ENCODE results near the gene CCS. TPM values are rescaled to one million over a fixed set of nuclear protein-coding genes. Genes with fewer than 3 reads are reported as not detected.
"Not testable (repeated sequence)": the region's sequence is repeated elsewhere in the genome, so short reads cannot be mapped to it uniquely, and the experiment has no call there.

Gene CCS
- total RNA-seq, 1 donor from 2014 or later, result 27.7 TPM

- Histone ChIP-seq H3K4me3 (ENCODE audit: low read length in 3 of 3) (no peak overlapping the region), H3K9me3 (ENCODE audit: control insufficient read depth in 3 of 3, low read length in 3 of 3) (no peaks in the 10 kb centered on the region), H3K27ac (ENCODE audit: low read depth, low read length) (no peak overlapping the region), H3K9ac (ENCODE audit: low read depth in 1 of 3, low read length in 3 of 3) (no peak overlapping the region), H3K4me1 (ENCODE audit: control insufficient read depth in 3 of 3, insufficient read depth in 3 of 3, low read length in 3 of 3) (no peaks in the 10 kb centered on the region), H3K36me3 (ENCODE audit: control insufficient read depth in 3 of 3, insufficient read depth in 3 of 3, low read length in 3 of 3) (no peaks in the 10 kb centered on the region), H3K27me3 (ENCODE audit: control insufficient read depth in 3 of 3, insufficient read depth in 3 of 3, low read length in 3 of 3) (no peaks in the 10 kb centered on the region)
Measured at GRCh38 chr11:66586136-66586535, 6.8 kb upstream of the CCS start.

- H3K4me1 ChIP-seq (ENCODE audit: control insufficient read depth in 3 of 3, insufficient read depth in 3 of 3, low read length in 3 of 3), result peaks cover 14 to 21% (median 17%) of the 10 kb centered on the region in 3 donors
- H3K27ac ChIP-seq (ENCODE audit: low read depth, low read length); H3K27me3 ChIP-seq (ENCODE audit: control insufficient read depth in 3 of 3, insufficient read depth in 3 of 3, low read length in 3 of 3); H3K9me3 ChIP-seq (ENCODE audit: control insufficient read depth in 3 of 3, low read length in 3 of 3); H3K4me3 ChIP-seq (ENCODE audit: low read length in 3 of 3); H3K9ac ChIP-seq (ENCODE audit: low read depth in 1 of 3, low read length in 3 of 3); H3K36me3 ChIP-seq (ENCODE audit: control insufficient read depth in 3 of 3, insufficient read depth in 3 of 3, low read length in 3 of 3): not testable (repeated sequence)
Measured at GRCh38 chr11:66589315-66589714, 3.7 kb upstream of the CCS start.

- Histone ChIP-seq H3K27me3 (ENCODE audit: control insufficient read depth in 3 of 3, insufficient read depth in 3 of 3, low read length in 3 of 3) (no peaks in the 10 kb centered on the region), H3K9ac (ENCODE audit: low read depth in 1 of 3, low read length in 3 of 3) (no peak overlapping the region), H3K4me3 (ENCODE audit: low read length in 3 of 3) (no peak overlapping the region), H3K9me3 (ENCODE audit: control insufficient read depth in 3 of 3, low read length in 3 of 3) (no peaks in the 10 kb centered on the region), H3K36me3 (ENCODE audit: control insufficient read depth in 3 of 3, insufficient read depth in 3 of 3, low read length in 3 of 3) (no peaks in the 10 kb centered on the region), H3K4me1 (ENCODE audit: control insufficient read depth in 3 of 3, insufficient read depth in 3 of 3, low read length in 3 of 3) (peaks cover 19 to 26% (median 19%) of the 10 kb centered on the region in 3 donors), H3K27ac (ENCODE audit: low read depth, low read length) (no peak overlapping the region)
Measured at GRCh38 chr11:66589996-66590675, 2.8 kb upstream of the CCS start.

GRCh38 chr11:66591175-66591574, 1.8 kb upstream of the CCS start:
- Histone ChIP-seq H3K27me3 (ENCODE audit: control insufficient read depth in 3 of 3, insufficient read depth in 3 of 3, low read length in 3 of 3) (no peaks in the 10 kb centered on the region), H3K4me1 (ENCODE audit: control insufficient read depth in 3 of 3, insufficient read depth in 3 of 3, low read length in 3 of 3) (peaks cover 19 to 27% (median 22%) of the 10 kb centered on the region in 3 donors), H3K27ac (ENCODE audit: low read depth, low read length) (no peak overlapping the region), H3K4me3 (ENCODE audit: low read length in 3 of 3) (no peak overlapping the region), H3K36me3 (ENCODE audit: control insufficient read depth in 3 of 3, insufficient read depth in 3 of 3, low read length in 3 of 3) (peaks cover 0 to 2% (median 0%) of the 10 kb centered on the region in 3 donors), H3K9me3 (ENCODE audit: control insufficient read depth in 3 of 3, low read length in 3 of 3) (no peaks in the 10 kb centered on the region), H3K9ac (ENCODE audit: low read depth in 1 of 3, low read length in 3 of 3) (no peak overlapping the region)

GRCh38 chr11:66593303-66593635, 284 bp downstream of the CCS start:
- no peaks in the 10 kb centered on the region for H3K9me3 ChIP-seq (ENCODE audit: control insufficient read depth in 3 of 3, low read length in 3 of 3)
- peak overlapping the region; percentile 81 for H3K27ac ChIP-seq (ENCODE audit: low read depth, low read length)
- peak overlapping the region; percentile 86 to 95 (median 88) for H3K4me3 ChIP-seq (ENCODE audit: low read length in 3 of 3)
- H3K4me1 ChIP-seq (ENCODE audit: control insufficient read depth in 3 of 3, insufficient read depth in 3 of 3, low read length in 3 of 3), result peaks cover 19 to 27% (median 22%) of the 10 kb centered on the region in 3 donors
- no peaks in the 10 kb centered on the region for H3K27me3 ChIP-seq (ENCODE audit: control insufficient read depth in 3 of 3, insufficient read depth in 3 of 3, low read length in 3 of 3)
- H3K36me3 ChIP-seq (ENCODE audit: control insufficient read depth in 3 of 3, insufficient read depth in 3 of 3, low read length in 3 of 3), result peaks cover 0 to 2% (median 0%) of the 10 kb centered on the region in 3 donors
- H3K9ac ChIP-seq (ENCODE audit: low read depth in 1 of 3, low read length in 3 of 3), result peak overlapping the region; percentile 88 to 97 (median 92)

- peaks cover 19 to 27% (median 22%) of the 10 kb centered on the region in 3 donors for H3K4me1 ChIP-seq (ENCODE audit: control insufficient read depth in 3 of 3, insufficient read depth in 3 of 3, low read length in 3 of 3)
- H3K27ac ChIP-seq (ENCODE audit: low read depth, low read length), result peak overlapping the region; percentile 81
- H3K36me3 ChIP-seq (ENCODE audit: control insufficient read depth in 3 of 3, insufficient read depth in 3 of 3, low read length in 3 of 3), result peaks cover 0 to 3% (median 0%) of the 10 kb centered on the region in 3 donors
Measured at GRCh38 chr11:66593650-66594049, 665 bp downstream of the CCS start.

GRCh38 chr11:66595245-66595904, 2.4 kb downstream of the CCS start:
- Histone ChIP-seq H3K27ac (ENCODE audit: low read depth, low read length) (no peak overlapping the region), H3K9ac (ENCODE audit: low read depth in 1 of 3, low read length in 3 of 3) (peak overlapping the region in 1 of 3 donors; percentile 25), H3K27me3 (ENCODE audit: control insufficient read depth in 3 of 3, insufficient read depth in 3 of 3, low read length in 3 of 3) (no peaks in the 10 kb centered on the region), H3K4me1 (ENCODE audit: control insufficient read depth in 3 of 3, insufficient read depth in 3 of 3, low read length in 3 of 3) (peaks cover 19 to 30% (median 22%) of the 10 kb centered on the region in 3 donors), H3K4me3 (ENCODE audit: low read length in 3 of 3) (no peak overlapping the region), H3K36me3 (ENCODE audit: control insufficient read depth in 3 of 3, insufficient read depth in 3 of 3, low read length in 3 of 3) (peaks cover 10 to 19% (median 15%) of the 10 kb centered on the region in 3 donors), H3K9me3 (ENCODE audit: control insufficient read depth in 3 of 3, low read length in 3 of 3) (no peaks in the 10 kb centered on the region)

More at GRCh38 chr11:66593650-66594049, 665 bp downstream of the CCS start:
- Histone ChIP-seq H3K9me3 (ENCODE audit: control insufficient read depth in 3 of 3, low read length in 3 of 3) (no peaks in the 10 kb centered on the region), H3K9ac (ENCODE audit: low read depth in 1 of 3, low read length in 3 of 3) (peak overlapping the region; percentile 88 to 97 (median 92)), H3K27me3 (ENCODE audit: control insufficient read depth in 3 of 3, insufficient read depth in 3 of 3, low read length in 3 of 3) (no peaks in the 10 kb centered on the region), H3K4me3 (ENCODE audit: low read length in 3 of 3) (peak overlapping the region; percentile 86 to 95 (median 88))

GRCh38 chr11:66598993-66599392, 6.0 kb downstream of the CCS start:
- no peaks in the 10 kb centered on the region for H3K27me3 ChIP-seq (ENCODE audit: control insufficient read depth in 3 of 3, insufficient read depth in 3 of 3, low read length in 3 of 3)
- peaks cover 10 to 25% (median 18%) of the 10 kb centered on the region in 3 donors for H3K4me1 ChIP-seq (ENCODE audit: control insufficient read depth in 3 of 3, insufficient read depth in 3 of 3, low read length in 3 of 3)
- no peak overlapping the region for H3K9ac ChIP-seq (ENCODE audit: low read depth in 1 of 3, low read length in 3 of 3)
- no peak overlapping the region for H3K4me3 ChIP-seq (ENCODE audit: low read length in 3 of 3)
- peaks cover 16 to 26% (median 19%) of the 10 kb centered on the region in 3 donors for H3K36me3 ChIP-seq (ENCODE audit: control insufficient read depth in 3 of 3, insufficient read depth in 3 of 3, low read length in 3 of 3)
- H3K9me3 ChIP-seq (ENCODE audit: control insufficient read depth in 3 of 3, low read length in 3 of 3), result no peaks in the 10 kb centered on the region
- no peak overlapping the region for H3K27ac ChIP-seq (ENCODE audit: low read depth, low read length)

GRCh38 chr11:66600219-66600618, 7.2 kb downstream of the CCS start:
- Histone ChIP-seq H3K9ac (ENCODE audit: low read depth in 1 of 3, low read length in 3 of 3) (no peak overlapping the region), H3K36me3 (ENCODE audit: control insufficient read depth in 3 of 3, insufficient read depth in 3 of 3, low read length in 3 of 3) (peaks cover 24 to 34% (median 28%) of the 10 kb centered on the region in 3 donors)

GRCh38 chr11:66600631-66601233, 7.7 kb downstream of the CCS start:
- Histone ChIP-seq H3K27ac (ENCODE audit: low read depth, low read length) (no peak overlapping the region), H3K4me3 (ENCODE audit: low read length in 3 of 3) (no peak overlapping the region), H3K4me1 (ENCODE audit: control insufficient read depth in 3 of 3, insufficient read depth in 3 of 3, low read length in 3 of 3) (peaks cover 6 to 18% (median 10%) of the 10 kb centered on the region in 3 donors), H3K9me3 (ENCODE audit: control insufficient read depth in 3 of 3, low read length in 3 of 3) (no peaks in the 10 kb centered on the region), H3K36me3 (ENCODE audit: control insufficient read depth in 3 of 3, insufficient read depth in 3 of 3, low read length in 3 of 3) (peaks cover 29 to 36% (median 33%) of the 10 kb centered on the region in 3 donors), H3K27me3 (ENCODE audit: control insufficient read depth in 3 of 3, insufficient read depth in 3 of 3, low read length in 3 of 3) (no peaks in the 10 kb centered on the region), H3K9ac (ENCODE audit: low read depth in 1 of 3, low read length in 3 of 3) (no peak overlapping the region)

More at GRCh38 chr11:66600219-66600618, 7.2 kb downstream of the CCS start:
- H3K4me1 ChIP-seq (ENCODE audit: control insufficient read depth in 3 of 3, insufficient read depth in 3 of 3, low read length in 3 of 3), result peaks cover 6 to 18% (median 12%) of the 10 kb centered on the region in 3 donors
- H3K9me3 ChIP-seq (ENCODE audit: control insufficient read depth in 3 of 3, low read length in 3 of 3), result no peaks in the 10 kb centered on the region
- H3K4me3 ChIP-seq (ENCODE audit: low read length in 3 of 3), result no peak overlapping the region
- H3K27me3 ChIP-seq (ENCODE audit: control insufficient read depth in 3 of 3, insufficient read depth in 3 of 3, low read length in 3 of 3), result no peaks in the 10 kb centered on the region
- H3K27ac ChIP-seq (ENCODE audit: low read depth, low read length), result no peak overlapping the region
